Measurements from ENCODE around the gene CRYBB1.

CRYBB1 gene

GRCh38 chr22:26617271-26618199 is at the start of gene CRYBB1:
Gene CRYBB1 (minus strand): TSS chr22:26618027. CDS start chr22:26616319, 1,708 bp downstream.
- TF ChIP-seq GATA2 (IDR thresholded peaks at IDR 0.05; ENCODE audit: low read depth, low read length): peak; percentile 56
- TF ChIP-seq GATA3 (IDR thresholded peaks at IDR 0.05; ENCODE audit: low read depth, low read length): no peak

GRCh38 chr22:26667140-26667539 is 49.3 kb upstream of the CRYBB1 start:
- no peak for TF ChIP-seq GATA3 (IDR thresholded peaks at IDR 0.05; ENCODE audit: low read depth, low read length)
- no peak for TF ChIP-seq GATA2 (IDR thresholded peaks at IDR 0.05; ENCODE audit: low read depth, low read length)

DNA sequence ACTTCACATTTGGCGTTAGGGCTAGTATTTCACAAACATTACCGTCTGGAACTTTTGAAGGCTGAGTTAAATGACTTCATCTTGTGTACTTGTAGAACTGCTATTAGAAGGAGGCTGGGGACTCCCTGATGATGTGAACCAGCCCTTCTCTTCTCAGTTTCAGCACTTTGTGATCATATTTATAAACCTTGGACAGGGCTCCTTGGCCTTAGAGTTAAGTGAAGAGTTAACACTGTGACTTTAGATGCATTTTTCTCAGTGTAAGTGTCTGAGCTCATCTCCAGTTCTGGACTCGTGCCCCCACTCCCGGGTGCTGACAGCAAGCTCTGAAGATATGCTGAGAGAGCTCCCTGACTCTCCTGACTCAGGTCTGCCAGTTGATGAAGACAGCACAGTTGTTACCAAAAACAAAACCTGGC is 48.0 kb upstream of the CRYBB1 start:
- TF ChIP-seq GATA3 (IDR thresholded peaks at IDR 0.05; ENCODE audit: low read depth, low read length) (no peak), GATA2 (IDR thresholded peaks at IDR 0.05; ENCODE audit: low read depth, low read length) (no peak)

- TF ChIP-seq GATA3 (IDR thresholded peaks at IDR 0.05; ENCODE audit: low read depth, low read length) (no peak), GATA2 (IDR thresholded peaks at IDR 0.05; ENCODE audit: low read depth, low read length) (no peak)
Observed at GRCh38 chr22:26663374-26663923, 45.6 kb upstream of the CRYBB1 start.

DNA sequence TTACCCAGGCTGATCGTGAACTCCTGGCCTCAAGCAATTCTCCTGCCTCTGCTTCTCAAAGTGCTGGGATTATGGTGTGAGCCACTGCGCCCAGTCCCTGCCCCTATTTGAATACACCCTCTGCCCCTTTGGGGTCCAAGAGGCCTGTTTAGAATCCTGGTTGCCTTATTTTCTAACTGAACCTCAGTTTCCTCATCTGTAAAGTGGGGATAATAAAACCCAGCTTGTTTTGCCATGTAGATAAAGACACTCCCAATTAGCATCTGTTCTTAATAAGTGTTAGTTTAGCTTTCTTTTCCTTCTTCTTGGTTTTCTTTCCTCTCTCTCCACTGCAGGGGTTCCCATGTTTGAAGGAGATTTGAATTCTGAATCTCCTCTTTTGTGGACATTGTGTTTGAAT is 44.3 kb upstream of the CRYBB1 start:
- no peak for TF ChIP-seq GATA3 (IDR thresholded peaks at IDR 0.05; ENCODE audit: low read depth, low read length)
- TF ChIP-seq GATA2 (IDR thresholded peaks at IDR 0.05; ENCODE audit: low read depth, low read length): no peak

DNA sequence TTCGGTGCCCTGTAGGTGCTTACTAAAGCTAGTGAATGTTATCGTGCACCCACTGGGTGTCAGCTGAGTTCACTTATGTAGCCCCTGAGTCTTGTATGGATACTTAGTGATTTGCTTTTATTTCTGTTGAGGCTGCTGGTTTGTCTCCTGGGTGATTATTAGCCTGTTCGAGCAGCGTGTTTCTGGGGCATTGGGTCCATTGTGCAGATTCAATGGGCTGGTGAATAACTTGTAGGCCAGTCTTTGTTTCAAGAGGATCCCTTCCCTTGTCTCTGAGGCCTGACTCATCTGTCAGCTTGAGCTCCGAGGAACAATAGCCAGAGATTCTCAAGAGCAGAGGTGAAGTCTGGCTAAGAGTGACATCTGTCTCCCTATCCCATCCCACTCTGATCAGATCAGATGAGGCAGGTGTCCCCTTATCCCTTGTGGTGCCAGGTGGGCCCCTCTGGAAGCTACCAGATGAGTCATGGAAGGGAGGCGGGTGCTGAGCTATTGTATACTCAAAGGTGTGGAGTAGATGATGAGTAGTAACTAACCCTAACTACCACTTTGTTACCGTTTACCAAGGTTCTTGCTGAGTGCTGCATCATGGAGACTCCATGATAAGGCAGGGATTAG is 43.2 kb upstream of the CRYBB1 start:
- TF ChIP-seq GATA2 (IDR thresholded peaks at IDR 0.05; ENCODE audit: low read depth, low read length): no peak
- TF ChIP-seq GATA3 (IDR thresholded peaks at IDR 0.05; ENCODE audit: low read depth, low read length): no peak

DNA sequence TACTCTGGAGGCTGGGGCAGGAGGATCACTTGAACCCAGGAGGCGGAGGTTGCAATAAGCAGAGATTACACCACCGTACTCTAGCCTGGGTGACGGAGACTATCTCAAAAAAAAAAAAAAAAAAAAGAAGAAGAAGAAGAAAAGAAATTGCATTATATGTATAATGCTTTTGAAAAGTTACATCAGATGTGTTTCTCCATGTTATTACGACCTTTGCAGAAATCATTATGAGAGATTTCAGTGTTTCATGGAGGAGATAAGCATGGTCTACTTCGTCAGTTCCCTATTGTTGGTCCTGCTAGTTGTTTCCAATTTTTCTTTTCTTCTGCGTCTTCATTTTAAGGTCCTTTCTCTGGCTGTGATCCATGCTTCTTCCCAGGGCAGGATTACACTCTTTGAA is 42.5 kb upstream of the CRYBB1 start:
- TF ChIP-seq GATA3 (IDR thresholded peaks at IDR 0.05; ENCODE audit: low read depth, low read length): no peak
- TF ChIP-seq GATA2 (IDR thresholded peaks at IDR 0.05; ENCODE audit: low read depth, low read length): no peak

- TF ChIP-seq GATA2 (IDR thresholded peaks at IDR 0.05; ENCODE audit: low read depth, low read length): no peak
- TF ChIP-seq GATA3 (IDR thresholded peaks at IDR 0.05; ENCODE audit: low read depth, low read length): no peak
Observed at GRCh38 chr22:26658671-26659478, 41.0 kb upstream of the CRYBB1 start.

DNA sequence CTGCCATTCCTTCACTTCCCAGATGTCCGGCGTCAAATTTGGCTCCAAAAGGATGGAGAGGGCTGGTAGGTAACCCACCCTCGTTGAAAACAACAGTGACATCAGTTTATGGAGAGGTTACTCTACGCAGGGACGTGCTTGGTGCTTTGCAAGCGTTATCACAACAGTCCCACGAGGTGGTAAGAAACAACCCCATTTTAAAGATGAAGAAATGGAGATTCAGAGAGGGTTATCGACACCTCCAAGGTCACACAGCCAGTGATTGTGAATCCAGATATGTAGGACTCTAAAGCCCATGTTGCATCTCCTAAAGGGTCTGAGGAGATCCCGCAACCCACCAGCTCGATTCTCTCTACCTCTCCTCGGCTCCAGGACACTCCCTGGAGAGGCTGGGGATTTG is 40.3 kb upstream of the CRYBB1 start:
- TF ChIP-seq GATA3 (IDR thresholded peaks at IDR 0.05; ENCODE audit: low read depth, low read length) (no peak), GATA2 (IDR thresholded peaks at IDR 0.05; ENCODE audit: low read depth, low read length) (peak; percentile 46; the same call in 1 of the 2 replicates)

DNA sequence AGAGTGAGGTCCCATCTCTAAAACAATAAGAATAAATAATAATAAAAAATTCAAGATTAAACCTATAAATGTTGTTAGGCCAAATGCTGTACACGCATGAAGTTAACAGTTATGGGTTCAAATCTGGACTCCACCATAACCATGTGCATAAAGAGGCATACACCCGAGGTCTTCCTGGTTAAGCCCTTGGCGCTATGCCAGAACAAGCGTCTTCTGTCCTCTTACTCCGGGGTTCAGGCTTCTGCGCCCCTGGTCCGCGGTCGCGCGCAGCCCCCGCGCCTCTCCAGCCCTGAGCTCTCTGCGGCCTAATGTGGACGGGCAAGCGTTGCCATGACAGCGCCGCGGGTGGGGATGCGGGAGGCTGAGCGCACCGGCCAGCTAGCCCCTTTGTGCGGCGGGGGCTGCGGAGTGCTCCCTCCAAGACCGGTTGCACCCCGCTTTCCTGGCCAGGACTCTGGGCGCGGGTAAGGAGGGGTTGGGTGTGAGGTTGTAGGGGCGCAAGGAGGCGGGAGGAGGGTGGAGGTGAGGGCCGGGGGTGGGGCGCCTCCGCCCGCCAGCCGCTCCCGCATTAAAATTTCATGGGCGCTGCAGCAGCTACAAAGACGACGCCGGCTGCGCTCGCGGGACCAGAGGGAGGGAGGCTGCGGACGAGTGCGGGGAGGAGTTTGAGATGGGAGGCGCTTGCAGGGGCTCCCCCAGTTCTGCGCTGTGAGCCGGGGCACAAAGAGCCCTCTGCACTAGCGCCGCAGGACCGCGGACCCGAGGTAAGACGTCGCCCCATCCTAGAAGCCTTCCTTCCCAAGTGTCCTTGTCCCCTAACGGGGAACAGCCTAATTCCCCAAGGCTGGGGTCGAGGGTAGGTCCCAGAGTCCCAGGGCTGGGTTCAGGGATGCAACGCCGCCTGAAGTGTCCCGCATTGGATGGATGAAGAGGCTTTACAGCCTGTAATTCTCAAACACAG is 39.3 kb upstream of the CRYBB1 start, which contains the start of gene MIAT:
Gene MIAT, plus strand, starts transcription at position 698 of the 961 bp plus-strand sequence.
- no peak for TF ChIP-seq GATA2 (IDR thresholded peaks at IDR 0.05; ENCODE audit: low read depth, low read length)
- no peak for TF ChIP-seq GATA3 (IDR thresholded peaks at IDR 0.05; ENCODE audit: low read depth, low read length)

- TF ChIP-seq GATA2 (IDR thresholded peaks at IDR 0.05; ENCODE audit: low read depth, low read length): no peak
- TF ChIP-seq GATA3 (IDR thresholded peaks at IDR 0.05; ENCODE audit: low read depth, low read length): no peak
Observed at GRCh38 chr22:26651815-26652214, 34.0 kb upstream of the CRYBB1 start.

DNA sequence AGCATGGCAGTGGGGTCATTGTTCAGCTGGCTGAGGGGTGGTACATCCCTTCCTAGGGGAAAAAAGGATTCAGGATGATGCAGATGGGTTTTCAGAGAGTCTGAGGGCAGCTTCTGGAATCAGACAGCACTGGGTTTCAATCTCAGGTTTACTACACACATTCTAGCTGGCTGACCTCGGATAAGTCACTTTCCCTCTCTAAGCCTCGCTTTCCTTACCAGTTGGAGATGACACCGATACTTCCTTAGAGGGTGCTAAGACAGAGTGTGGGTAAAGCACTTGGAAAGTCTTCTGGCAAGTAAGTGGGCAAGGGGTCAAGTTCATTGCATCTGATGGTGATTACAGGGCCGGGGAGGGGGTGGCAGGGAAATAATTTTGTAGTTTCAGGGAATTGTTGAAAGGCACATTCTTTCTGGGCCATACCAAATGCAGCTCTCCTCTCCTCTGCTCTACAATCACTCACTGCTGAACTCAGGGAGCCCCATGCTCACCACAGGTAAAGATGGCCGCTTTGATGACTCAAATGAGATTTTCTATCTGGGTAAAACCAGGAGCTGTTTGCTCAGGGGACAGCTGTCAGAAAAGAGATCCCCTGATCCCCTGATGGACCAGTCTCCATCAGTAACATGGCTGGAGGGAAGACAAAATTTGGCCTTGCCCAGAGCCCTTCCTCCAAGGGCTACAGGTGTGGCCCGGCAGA is 33.0 kb upstream of the CRYBB1 start:
- TF ChIP-seq GATA2 (IDR thresholded peaks at IDR 0.05; ENCODE audit: low read depth, low read length): no peak
- no peak for TF ChIP-seq GATA3 (IDR thresholded peaks at IDR 0.05; ENCODE audit: low read depth, low read length)
